Astrocyte (in vitro differentiated cells and primary cell): Measurements from ENCODE around the gene MEIOB. TPM values are rescaled to one million over a fixed set of nuclear protein-coding genes. Genes with fewer than 3 reads are reported as not detected.

Experiments
- DNase-seq: peaks from one replicate; pipeline ENCODE4 v3.0.0-alpha.2; 2010; ENCODE audit warnings: low read depth
- FAIRE-seq: peaks from 2 replicates; lab custom pipeline; 2011; peaks lifted over from hg19 to GRCh38; lab: Jason Lieb, UNC
- H2AFZ ChIP-seq: 2 replicates; pipeline ENCODE4 v1.6.0; 2012; ENCODE audit warnings: low read depth, low read length, inconsistent platforms
- H3K27ac ChIP-seq: 2 replicates; pipeline ENCODE4 v1.5.1; 2011; ENCODE audit warnings: low read depth, low read length, inconsistent platforms
- H3K27me3 ChIP-seq: 2 replicates; pipeline ENCODE4 v1.6.0; 2011; ENCODE audit warnings: low read length, inconsistent platforms; ENCODE audit not compliant: insufficient read depth
- H3K36me3 ChIP-seq: 2 replicates; pipeline ENCODE4 v1.5.1; 2011; ENCODE audit warnings: low read length, inconsistent platforms; ENCODE audit not compliant: insufficient read depth
- H3K4me1 ChIP-seq: 2 replicates; pipeline ENCODE4 v1.5.1; 2011; ENCODE audit warnings: low read length, inconsistent platforms; ENCODE audit not compliant: insufficient read depth
- H3K4me2 ChIP-seq: 2 replicates; pipeline ENCODE4 v1.6.0; 2012; ENCODE audit warnings: low read length, inconsistent platforms
- H3K4me3 ChIP-seq: 2 replicates; pipeline ENCODE4 v1.5.1; 2011; ENCODE audit warnings: low read depth, mild to moderate bottlenecking, low read length, inconsistent platforms; ENCODE audit not compliant: insufficient read depth
- H3K79me2 ChIP-seq: 2 replicates; pipeline ENCODE4 v1.6.0; 2012; ENCODE audit warnings: mild to moderate bottlenecking, low read length, inconsistent platforms; ENCODE audit not compliant: insufficient read depth
- H3K9ac ChIP-seq: 2 replicates; pipeline ENCODE4 v1.6.0; 2012; ENCODE audit warnings: mild to moderate bottlenecking, low read length, inconsistent platforms
- H3K9me3 ChIP-seq: 2 replicates; pipeline ENCODE4 v1.5.1; 2012; ENCODE audit warnings: low read depth, mild to moderate bottlenecking, low read length, inconsistent platforms; ENCODE audit not compliant: insufficient read depth
- H4K20me1 ChIP-seq: 2 replicates; pipeline ENCODE4 v1.6.0; 2012; ENCODE audit warnings: low read length, inconsistent platforms; ENCODE audit not compliant: insufficient read depth
- H3K27ac Mint-ChIP-seq: one replicate; pipeline ENCODE4 v1.8.0; 2021; ENCODE audit warnings: mild to moderate bottlenecking, mixed read lengths; ENCODE audit not compliant: unreplicated experiment
- H3K27me3 Mint-ChIP-seq: one replicate; pipeline ENCODE4 v1.8.0; 2021; ENCODE audit warnings: low read depth, mixed read lengths; ENCODE audit not compliant: unreplicated experiment
- H3K36me3 Mint-ChIP-seq: one replicate; pipeline ENCODE4 v1.8.0; 2021; ENCODE audit warnings: low read depth, mixed read lengths; ENCODE audit not compliant: unreplicated experiment
- H3K4me1 Mint-ChIP-seq: one replicate; pipeline ENCODE4 v1.8.0; 2021; ENCODE audit warnings: low read depth, mixed read lengths; ENCODE audit not compliant: unreplicated experiment
- H3K4me3 Mint-ChIP-seq: one replicate; pipeline ENCODE4 v1.8.0; 2021; ENCODE audit warnings: mild to moderate bottlenecking, moderate library complexity, mixed read lengths; ENCODE audit not compliant: unreplicated experiment
- H3K9me3 Mint-ChIP-seq: one replicate; pipeline ENCODE4 v1.8.0; 2021; ENCODE audit warnings: mild to moderate bottlenecking, mixed read lengths; ENCODE audit not compliant: unreplicated experiment
- CTCF ChIP-seq: IDR thresholded peaks from 2 replicates; pipeline ENCODE4 v1.5.1; 2011; ENCODE audit warnings: low read depth, mild to moderate bottlenecking, inconsistent platforms, low read length, moderate library complexity; ENCODE audit not compliant: insufficient read depth
- EZH2 ChIP-seq: IDR thresholded peaks from 2 replicates; pipeline ENCODE4 v1.6.1; 2012; ENCODE audit warnings: mild to moderate bottlenecking, low read length, inconsistent platforms; ENCODE audit not compliant: insufficient read depth
- total RNA-seq: library from RNA; stranded (reverse); gene quantifications from 2 replicates; pipeline ENCODE4 v1.2.1, GENCODE V29; 2021

The MEIOB gene
- total RNA-seq, 1 donor from 2014 or later, result 0.16 TPM

DNA sequence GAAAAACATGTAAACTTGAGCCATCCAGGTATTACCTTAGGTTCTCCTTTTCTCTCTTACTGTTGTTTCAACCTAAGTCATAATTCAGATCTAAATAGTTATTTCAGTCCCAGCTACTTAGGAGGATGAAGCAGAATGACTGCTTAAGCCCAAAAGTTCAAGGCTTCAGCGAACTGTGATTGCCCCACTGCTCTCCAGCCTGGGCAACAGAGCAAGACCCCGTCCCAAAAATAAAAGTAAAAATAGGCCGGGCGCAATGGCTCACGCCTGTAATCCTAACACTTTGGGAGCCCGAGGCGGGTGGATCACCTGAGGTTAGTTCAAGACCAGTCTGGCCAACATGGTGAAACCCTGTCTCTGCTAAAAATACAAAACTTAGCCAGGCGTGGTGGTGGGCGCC, 9.6 kb downstream of the MEIOB start:
- H3K36me3 Mint-ChIP-seq, result no peaks in the 10 kb centered on the region
- H3K27ac Mint-ChIP-seq, result no peak overlapping the region
- Histone ChIP-seq H3K79me2 (no peaks in the 10 kb centered on the region), H3K4me2 (no peak overlapping the region), H3K27me3 (peaks cover 50% of the 10 kb centered on the region), H3K36me3 (no peaks in the 10 kb centered on the region), H3K4me1 (no peaks in the 10 kb centered on the region), H2AFZ (no peak overlapping the region), H3K9me3 (no peaks in the 10 kb centered on the region), H3K9ac (no peak overlapping the region), H4K20me1 (no peaks in the 10 kb centered on the region), H3K27ac (no peak overlapping the region), H3K4me3 (no peak overlapping the region)
- TF ChIP-seq EZH2, result no peak
- no peak for TF ChIP-seq CTCF
- no peak overlapping the region for H3K4me3 Mint-ChIP-seq
- peaks cover 5% of the 10 kb centered on the region for H3K4me1 Mint-ChIP-seq
- peaks cover 54% of the 10 kb centered on the region for H3K27me3 Mint-ChIP-seq
- no peak for DNase-seq
- no peaks in the 10 kb centered on the region for H3K9me3 Mint-ChIP-seq
- FAIRE-seq, result no peak

GRCh38 chr16:1861730-1862129, 10.2 kb downstream of the MEIOB start:
- Histone ChIP-seq H3K4me1 (no peaks in the 10 kb centered on the region), H3K27ac (no peak overlapping the region), H4K20me1 (no peaks in the 10 kb centered on the region), H3K9ac (no peak overlapping the region), H3K79me2 (no peaks in the 10 kb centered on the region), H3K36me3 (no peaks in the 10 kb centered on the region), H3K9me3 (no peaks in the 10 kb centered on the region), H2AFZ (no peak overlapping the region), H3K4me2 (no peak overlapping the region), H3K27me3 (peaks cover 57% of the 10 kb centered on the region), H3K4me3 (no peak overlapping the region)
- peaks cover 58% of the 10 kb centered on the region for H3K27me3 Mint-ChIP-seq
- DNase-seq, result no peak
- no peak overlapping the region for H3K27ac Mint-ChIP-seq
- TF ChIP-seq CTCF (no peak), EZH2 (no peak)
- H3K9me3 Mint-ChIP-seq, result no peaks in the 10 kb centered on the region
- no peak overlapping the region for H3K4me3 Mint-ChIP-seq
- FAIRE-seq, result no peak
- H3K36me3 Mint-ChIP-seq, result no peaks in the 10 kb centered on the region
- peaks cover 5% of the 10 kb centered on the region for H3K4me1 Mint-ChIP-seq

DNA sequence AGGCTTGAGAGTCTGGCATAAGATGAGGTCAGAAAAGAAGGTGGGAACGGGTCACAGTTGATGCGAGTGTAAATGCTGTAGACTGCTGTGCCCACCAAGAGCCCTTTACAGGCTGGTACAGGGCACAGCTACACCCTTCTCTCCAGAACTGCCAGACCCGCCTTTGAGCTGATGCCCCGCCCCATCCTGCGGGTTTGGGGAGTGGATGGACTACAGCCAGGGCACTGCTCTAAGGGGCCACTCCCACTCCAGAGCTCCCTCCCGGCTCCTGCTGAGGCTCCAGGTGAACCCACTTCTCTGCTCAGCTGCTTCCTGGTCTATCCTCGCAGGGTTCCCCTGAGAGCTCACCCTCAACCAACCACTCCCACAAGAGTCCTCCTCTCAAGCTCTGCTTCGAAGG, 12.3 kb downstream of the MEIOB start:
- H3K4me1 Mint-ChIP-seq, result peaks cover 5% of the 10 kb centered on the region
- no peaks in the 10 kb centered on the region for H3K9me3 Mint-ChIP-seq
- Histone ChIP-seq H3K79me2 (no peaks in the 10 kb centered on the region), H2AFZ (no peak overlapping the region), H3K27ac (no peak overlapping the region), H3K4me1 (no peaks in the 10 kb centered on the region), H3K4me3 (no peak overlapping the region), H3K36me3 (no peaks in the 10 kb centered on the region), H3K4me2 (no peak overlapping the region), H3K9me3 (no peaks in the 10 kb centered on the region), H3K9ac (no peak overlapping the region), H3K27me3 (peaks cover 55% of the 10 kb centered on the region), H4K20me1 (no peaks in the 10 kb centered on the region)
- no peak overlapping the region for H3K4me3 Mint-ChIP-seq
- TF ChIP-seq EZH2 (no peak), CTCF (no peak)
- no peak for DNase-seq
- FAIRE-seq, result no peak
- peaks cover 60% of the 10 kb centered on the region for H3K27me3 Mint-ChIP-seq
- H3K27ac Mint-ChIP-seq, result no peak overlapping the region
- no peaks in the 10 kb centered on the region for H3K36me3 Mint-ChIP-seq
